PC-9 (cell line): ENCODE results near the gene TMEM125. TPM values are rescaled to one million over a fixed set of nuclear protein-coding genes. Genes with fewer than 3 reads are reported as not detected.

Experiments used
- BruUV-seq: library from RNA; stranded (reverse); fragments of 400-500 nt; replicated peaks from 2 replicates; lab custom pipeline; 2021; lab: Mats Ljungman, UMichigan
- CTCF ChIA-PET: fragments of 300-600 bp; sonication (Branson Sonifier 250); formaldehyde crosslinking; loops from one replicate; lab custom pipeline; 2022; ENCODE audit warnings: antibody characterized with exemption; lab: Charles Lee
- POLR2A ChIA-PET: fragments of 300-600 bp; sonication (Branson Sonifier 250); formaldehyde crosslinking; loops from one replicate; lab custom pipeline; 2022; ENCODE audit warnings: antibody characterized with exemption; ENCODE audit not compliant: unreplicated experiment; lab: Charles Lee
- DNase-seq, 2 experiments: peaks; one replicate each; pipeline versions ENCODE4 v3.0.0 to v3.0.0-alpha.2; 2015 to 2022; ENCODE audit warnings: mixed read lengths in 1 of 2
- H2AFZ ChIP-seq: fragments of 200-600 bp; sonication (generic); 2 replicates; pipeline ENCODE4 v1.8.1; 2017; ENCODE audit warnings: antibody characterized with exemption
- H3F3A ChIP-seq: fragments of 200-600 bp; sonication (generic); 2 replicates; pipeline ENCODE4 v1.8.1; 2017; ENCODE audit warnings: antibody characterized with exemption, mild to moderate bottlenecking, low read depth; ENCODE audit not compliant: insufficient read depth
- H3K27ac ChIP-seq: fragments of 200-600 bp; sonication (generic); 2 replicates; pipeline ENCODE4 v1.6.1; 2016; ENCODE audit warnings: mixed run types
- H3K27me3 ChIP-seq: fragments of 200-600 bp; sonication (generic); 2 replicates; pipeline ENCODE4 v1.6.1; 2016; ENCODE audit warnings: low read depth, mixed run types; ENCODE audit not compliant: insufficient read depth
- H3K36me3 ChIP-seq: fragments of 200-600 bp; sonication (generic); 2 replicates; pipeline ENCODE4 v1.6.1; 2016; ENCODE audit warnings: low read depth, mixed run types
- H3K4me1 ChIP-seq: fragments of 200-600 bp; sonication (generic); replicated peaks from 2 replicates; pipeline ENCODE4 v1.6.1; 2016; ENCODE audit warnings: mixed run types; ENCODE audit not compliant: insufficient read depth
- H3K4me2 ChIP-seq: fragments of 200-600 bp; sonication (generic); 2 replicates; pipeline ENCODE4 v1.6.1; 2017; ENCODE audit warnings: mixed run types
- H3K4me3 ChIP-seq: fragments of 200-600 bp; sonication (generic); 2 replicates; pipeline ENCODE4 v1.6.1; 2016; ENCODE audit warnings: mixed run types
- H3K79me2 ChIP-seq: fragments of 200-600 bp; sonication (generic); 2 replicates; pipeline ENCODE4 v1.6.1; 2017; ENCODE audit warnings: low read depth, mixed run types
- H3K9me2 ChIP-seq: fragments of 200-600 bp; sonication (generic); 2 replicates; pipeline ENCODE4 v1.8.1; 2017; ENCODE audit warnings: mild to moderate bottlenecking; ENCODE audit not compliant: insufficient read depth
- H3K9me3 ChIP-seq: fragments of 200-600 bp; sonication (generic); 2 replicates; pipeline ENCODE4 v1.8.1; 2016; ENCODE audit warnings: low read depth; ENCODE audit not compliant: insufficient read depth
- H4K20me1 ChIP-seq: fragments of 200-600 bp; sonication (generic); 2 replicates; pipeline ENCODE4 v1.8.1; 2017; ENCODE audit not compliant: insufficient read depth
- EZH2 ChIP-seq: fragments of 200-600 bp; sonication (generic); IDR thresholded peaks from 2 replicates; pipeline ENCODE4 v1.8.0; 2017; ENCODE audit warnings: antibody characterized with exemption, low read depth
- intact Hi-C: fragments of 100-400 bp; cut with micrococcal nuclease; formaldehyde crosslinking; loops from one replicate; pipeline ENCODE4 v1.10.0; 2022; ENCODE audit not compliant: unreplicated experiment
- total RNA-seq: library from RNA; stranded (reverse); gene quantifications from 2 replicates; pipeline ENCODE4 v1.2.3, GENCODE V29; 2021
- TF ChIP-seq, protein P1 (sequence below): fragments of 200-600 bp; sonication (generic); conservative IDR thresholded peaks from 2 replicates; pipeline ENCODE4 v1.6.1; 2017; ENCODE audit warnings: mixed run types, antibody characterized with exemption, mild to moderate bottlenecking, moderate library complexity

The TMEM125 gene
- total RNA-seq, 1 experiment from 2014 or later = 55.6 TPM

DNA sequence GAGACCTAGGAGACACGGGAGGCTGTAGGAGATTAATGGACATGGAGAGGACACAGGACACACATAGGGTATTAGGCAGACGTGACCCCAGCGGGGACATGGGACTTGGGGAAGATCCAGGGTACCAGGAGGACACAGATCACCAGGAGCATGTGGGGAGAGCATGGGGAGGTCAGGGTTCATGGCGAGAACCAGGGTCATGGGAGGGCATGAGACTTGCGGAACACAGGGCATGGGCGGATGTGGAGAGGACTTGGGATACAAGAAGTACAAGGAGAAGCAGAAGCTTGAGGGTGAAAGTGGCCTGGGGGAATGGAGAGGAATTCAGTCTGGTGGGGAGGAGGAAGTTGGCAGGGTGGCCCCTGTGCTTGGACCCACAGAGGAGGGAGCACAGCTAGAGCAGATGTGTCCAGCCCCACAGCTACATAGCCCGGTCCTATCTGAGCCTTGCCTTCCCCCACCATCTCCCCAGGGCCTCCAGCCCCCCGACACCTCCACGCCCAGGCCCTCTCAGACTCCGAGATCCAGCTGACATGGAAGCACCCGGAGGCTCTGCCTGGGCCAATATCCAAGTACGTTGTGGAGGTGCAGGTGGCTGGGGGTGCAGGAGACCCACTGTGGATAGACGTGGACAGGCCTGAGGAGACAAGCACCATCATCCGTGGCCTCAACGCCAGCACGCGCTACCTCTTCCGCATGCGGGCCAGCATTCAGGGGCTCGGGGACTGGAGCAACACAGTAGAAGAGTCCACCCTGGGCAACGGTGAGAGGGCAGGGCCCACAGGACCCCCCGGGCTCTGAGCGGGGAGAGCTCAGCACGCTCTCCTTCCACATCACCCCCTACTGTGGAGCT is 43.1 kb downstream of the TMEM125 start:
- Histone ChIP-seq H4K20me1 (no peaks in the 10 kb centered on the region), H3K9me3 (no peaks in the 10 kb centered on the region), H3K27ac (no peak overlapping the region), H3K9me2 (no peaks in the 10 kb centered on the region), H3K79me2 (no peaks in the 10 kb centered on the region), H3F3A (no peaks in the 10 kb centered on the region), H3K4me1 (peaks cover 8% of the 10 kb centered on the region; the same call in 1 of the 2 replicates), H3K4me2 (no peak overlapping the region), H3K4me3 (no peak overlapping the region), H2AFZ (no peak overlapping the region), H3K36me3 (no peaks in the 10 kb centered on the region), H3K27me3 (no peaks in the 10 kb centered on the region)
- ChIA-PET POLR2A (no interaction called here), CTCF (no interaction called here)
- intact Hi-C loops = no loop called here
- DNase-seq = no peak
- TF ChIP-seq EZH2 = no peak
- TF ChIP-seq, protein P1, sequence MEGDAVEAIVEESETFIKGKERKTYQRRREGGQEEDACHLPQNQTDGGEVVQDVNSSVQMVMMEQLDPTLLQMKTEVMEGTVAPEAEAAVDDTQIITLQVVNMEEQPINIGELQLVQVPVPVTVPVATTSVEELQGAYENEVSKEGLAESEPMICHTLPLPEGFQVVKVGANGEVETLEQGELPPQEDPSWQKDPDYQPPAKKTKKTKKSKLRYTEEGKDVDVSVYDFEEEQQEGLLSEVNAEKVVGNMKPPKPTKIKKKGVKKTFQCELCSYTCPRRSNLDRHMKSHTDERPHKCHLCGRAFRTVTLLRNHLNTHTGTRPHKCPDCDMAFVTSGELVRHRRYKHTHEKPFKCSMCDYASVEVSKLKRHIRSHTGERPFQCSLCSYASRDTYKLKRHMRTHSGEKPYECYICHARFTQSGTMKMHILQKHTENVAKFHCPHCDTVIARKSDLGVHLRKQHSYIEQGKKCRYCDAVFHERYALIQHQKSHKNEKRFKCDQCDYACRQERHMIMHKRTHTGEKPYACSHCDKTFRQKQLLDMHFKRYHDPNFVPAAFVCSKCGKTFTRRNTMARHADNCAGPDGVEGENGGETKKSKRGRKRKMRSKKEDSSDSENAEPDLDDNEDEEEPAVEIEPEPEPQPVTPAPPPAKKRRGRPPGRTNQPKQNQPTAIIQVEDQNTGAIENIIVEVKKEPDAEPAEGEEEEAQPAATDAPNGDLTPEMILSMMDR = no peak
- BruUV-seq = no TSS peak

DNA sequence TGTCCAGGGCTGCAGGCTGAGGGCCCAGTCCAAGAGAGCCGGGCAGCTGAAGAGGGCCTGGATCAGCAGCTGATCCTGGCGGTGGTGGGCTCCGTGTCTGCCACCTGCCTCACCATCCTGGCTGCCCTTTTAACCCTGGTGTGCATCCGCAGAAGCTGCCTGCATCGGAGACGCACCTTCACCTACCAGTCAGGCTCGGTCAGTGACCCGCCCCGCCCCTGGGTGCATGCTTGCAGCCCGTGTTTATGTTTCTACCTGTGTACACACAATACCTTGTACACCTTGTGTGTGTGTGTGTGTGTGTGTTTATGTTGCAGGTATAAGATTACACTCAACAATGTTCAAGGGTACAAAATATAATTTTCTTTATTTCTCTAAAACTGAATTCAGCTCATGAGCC is 44.0 kb downstream of the TMEM125 start:
- H3K27ac ChIP-seq = no peak overlapping the region
- H3K4me1 ChIP-seq = peaks cover 8% of the 10 kb centered on the region; the same call in 1 of the 2 replicates
- no peaks in the 10 kb centered on the region for H3K36me3 ChIP-seq
- H3K9me2 ChIP-seq = no peaks in the 10 kb centered on the region
- no peak for TF ChIP-seq EZH2
- H3K27me3 ChIP-seq = no peaks in the 10 kb centered on the region
- ChIA-PET POLR2A (interaction anchor here (0.6 to 0.7 kb wide), 4 partner anchors 11 to 547 kb away, joined by 3 to 7 read pairs (median 6); partner anchors contain the start of gene C1orf50), CTCF (no interaction called here)
- no peak overlapping the region for H2AFZ ChIP-seq
- DNase-seq = no peak
- H3K4me3 ChIP-seq = no peak overlapping the region
- no TSS peak for BruUV-seq
- no peaks in the 10 kb centered on the region for H3F3A ChIP-seq
- no peaks in the 10 kb centered on the region for H3K9me3 ChIP-seq
- no peaks in the 10 kb centered on the region for H3K79me2 ChIP-seq
- H4K20me1 ChIP-seq = no peaks in the 10 kb centered on the region
- intact Hi-C loops = no loop called here
- 0 out of 2 replicates have a peak overlapping the region, but pooled peaks have one; percentile 8 for H3K4me2 ChIP-seq

DNA sequence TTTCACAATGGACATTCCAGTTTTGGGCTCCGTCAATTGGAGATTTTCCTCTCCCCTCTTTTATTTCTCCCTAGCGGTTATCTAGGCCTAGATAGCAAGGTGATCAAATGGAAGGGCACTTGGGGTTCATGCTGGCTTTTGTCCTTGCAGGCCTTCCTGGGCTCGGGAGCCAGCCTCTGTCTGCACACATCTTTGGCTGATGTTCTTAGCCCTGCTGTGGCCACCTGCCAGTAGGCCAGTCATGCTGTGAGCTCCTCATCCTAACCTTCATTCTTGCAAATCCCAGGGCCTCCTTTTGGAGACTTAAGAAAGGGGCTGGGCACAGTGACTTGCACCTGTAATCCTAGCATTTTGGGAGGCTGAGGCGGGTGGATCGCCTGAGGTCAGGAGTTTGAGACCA is 44.5 kb downstream of the TMEM125 start:
- DNase-seq = no peak
- ChIA-PET POLR2A (interaction anchor here (0.6 to 0.7 kb wide), 4 partner anchors 11 to 547 kb away, joined by 3 to 7 read pairs (median 6); partner anchors contain the start of gene C1orf50), CTCF (no interaction called here)
- Histone ChIP-seq H3K27me3 (no peaks in the 10 kb centered on the region), H3K79me2 (no peaks in the 10 kb centered on the region), H3K9me3 (no peaks in the 10 kb centered on the region), H3K27ac (no peak overlapping the region), H3K4me1 (peaks cover 8% of the 10 kb centered on the region; the same call in 1 of the 2 replicates), H3F3A (peaks cover 2% of the 10 kb centered on the region; the same call in 1 of the 2 replicates), H3K4me2 (0 out of 2 replicates have a peak overlapping the region, but pooled peaks have one; percentile 8), H3K36me3 (no peaks in the 10 kb centered on the region), H3K4me3 (no peak overlapping the region), H2AFZ (no peak overlapping the region), H4K20me1 (no peaks in the 10 kb centered on the region), H3K9me2 (no peaks in the 10 kb centered on the region)
- BruUV-seq = no TSS peak
- intact Hi-C loops = no loop called here
- TF ChIP-seq, protein P1 = no peak
- no peak for TF ChIP-seq EZH2
